Measurements from ENCODE around the gene DCPS. TPM values are rescaled to one million over a fixed set of nuclear protein-coding genes. Genes with fewer than 3 reads are reported as not detected.

Gene DCPS
- total RNA-seq, 1 donor from 2014 or later = 16.0 TPM

Other genes starting within 250 kb of the DCPS start
- gene CDON, start 241.2 kb upstream of the DCPS start, total RNA-seq = 6.1 and 7.7 TPM in 2 replicates
- 18.0 and 18.9 TPM in 2 replicates for gene RPUSD4, start 92.4 kb upstream of the DCPS start, total RNA-seq
- 29.9 and 31.3 TPM in 2 replicates for gene FAM118B, start 92.3 kb upstream of the DCPS start, total RNA-seq
- 73.2 and 88.6 TPM in 2 replicates for gene SRPRA, start 35.2 kb upstream of the DCPS start, total RNA-seq
- 13.8 and 24.8 TPM in 2 replicates for gene FOXRED1, start 34.9 kb upstream of the DCPS start, total RNA-seq
- gene TIRAP, start 21.0 kb upstream of the DCPS start, total RNA-seq = 6.8 and 9.2 TPM in 2 replicates
- gene ST3GAL4, start 51.6 kb downstream of the DCPS start, total RNA-seq = 23.5 and 36.6 TPM in 2 replicates